ENCODE results near the gene HES4. TPM values are rescaled to one million over a fixed set of nuclear protein-coding genes. Genes with fewer than 3 reads are reported as not detected.

HES4 gene
- total RNA-seq, 2 experiments from 2014 or later = 5.7 to 9.0 TPM

- Mint-ChIP-seq H3K9me3 (no peaks in the 10 kb centered on the region), H3K27me3 (no peaks in the 10 kb centered on the region), H3K27ac (no peak overlapping the region), H3K4me1 (ENCODE audit: low read depth) (peaks cover 13% of the 10 kb centered on the region), H3K4me3 (no peak overlapping the region), H3K36me3 (ENCODE audit: low read depth) (peaks cover 57% of the 10 kb centered on the region)
- no peak for TF ChIP-seq CTCF (IDR thresholded peaks at IDR 0.05)
- ChIA-PET POLR2A (interaction anchor here (1.4 to 4.0 kb wide), 2 partner anchors 12 to 14 kb away, joined by 3 to 17 read pairs; no protein-coding TSS in a partner anchor), CTCF (no interaction called here)
- DNase-seq = no peak
- no peak for ATAC-seq
- intact Hi-C loops (cut with micrococcal nuclease) = no loop called here
These were observed 46.2 kb downstream of the HES4 start for GRCh38 chr1:953524-954320.

DNA sequence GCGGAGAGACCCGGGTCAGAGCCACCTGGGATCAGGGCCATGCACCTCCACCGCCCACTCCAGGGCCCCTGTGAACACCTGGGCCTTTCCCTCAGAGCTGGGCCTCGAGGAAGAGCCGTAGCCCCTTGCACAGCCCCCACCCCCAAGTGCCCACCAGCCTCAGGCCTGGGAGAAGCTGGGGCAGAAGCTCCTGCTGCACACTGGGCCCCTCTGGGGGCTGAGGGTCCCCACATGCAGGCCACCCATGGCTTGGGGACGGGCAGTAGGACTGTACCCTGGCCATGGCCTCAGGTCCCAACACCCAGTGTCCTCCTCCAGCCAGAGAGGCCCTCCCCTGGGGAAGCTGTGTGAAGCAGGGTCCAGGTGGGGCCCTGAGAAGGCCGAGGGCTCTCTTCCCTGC is 47.3 kb downstream of the HES4 start:
- intact Hi-C loops (cut with micrococcal nuclease) = no loop called here
- peaks cover 5% of the 10 kb centered on the region for H3K4me1 Mint-ChIP-seq (ENCODE audit: low read depth)
- ATAC-seq = no peak
- peaks cover 54% of the 10 kb centered on the region for H3K36me3 Mint-ChIP-seq (ENCODE audit: low read depth)
- no peak overlapping the region for H3K4me3 Mint-ChIP-seq
- POLR2A ChIA-PET = interaction anchor here (0.5 to 1.4 kb wide), 3 partner anchors 12 to 51 kb away, joined by 3 read pairs; no protein-coding TSS in a partner anchor
- no peak for DNase-seq
- H3K27me3 Mint-ChIP-seq = no peaks in the 10 kb centered on the region
- no peak overlapping the region for H3K27ac Mint-ChIP-seq
- CTCF ChIA-PET = no interaction called here
- H3K9me3 Mint-ChIP-seq = no peaks in the 10 kb centered on the region
- TF ChIP-seq CTCF (IDR thresholded peaks at IDR 0.05) = no peak

- H3K27ac Mint-ChIP-seq = no peak overlapping the region
- ChIA-PET CTCF (no interaction called here), POLR2A (interaction anchor here (0.5 to 1.3 kb wide), 2 partner anchors 12 to 52 kb away, joined by 3 read pairs; no protein-coding TSS in a partner anchor)
- no peak for ATAC-seq
- TF ChIP-seq CTCF (IDR thresholded peaks at IDR 0.05) = no peak
- H3K9me3 Mint-ChIP-seq = no peaks in the 10 kb centered on the region
- peaks cover 53% of the 10 kb centered on the region for H3K36me3 Mint-ChIP-seq (ENCODE audit: low read depth)
- H3K4me1 Mint-ChIP-seq (ENCODE audit: low read depth) = peaks cover under 1% of the 10 kb centered on the region
- no peak for DNase-seq
- H3K4me3 Mint-ChIP-seq = no peak overlapping the region
- intact Hi-C loops (cut with micrococcal nuclease) = no loop called here
- H3K27me3 Mint-ChIP-seq = no peaks in the 10 kb centered on the region
These were observed 47.7 kb downstream of the HES4 start for GRCh38 chr1:952201-952600.

DNA sequence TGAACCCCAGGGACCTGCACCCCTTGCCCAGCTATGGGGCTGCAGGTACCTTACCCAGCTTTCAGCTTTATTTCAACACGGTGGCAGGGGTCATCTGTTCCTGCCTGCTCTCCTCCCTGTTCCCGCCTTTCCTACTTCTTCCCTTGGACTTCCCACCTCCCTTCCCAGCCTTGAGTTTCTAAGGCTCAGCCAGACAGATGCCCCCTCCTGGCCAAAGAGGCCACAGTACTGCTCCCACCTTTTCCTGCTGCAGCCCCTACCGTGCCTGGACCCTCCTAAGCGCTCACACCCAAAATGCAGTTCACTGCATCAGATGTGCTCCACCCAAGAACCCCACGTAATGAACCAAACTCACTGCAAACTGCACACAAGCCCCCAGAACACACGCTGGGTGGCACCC is 48.5 kb downstream of the HES4 start:
- no peak for ATAC-seq
- DNase-seq = no peak
- no peak for TF ChIP-seq CTCF (IDR thresholded peaks at IDR 0.05)
- Mint-ChIP-seq H3K4me1 (ENCODE audit: low read depth) (no peaks in the 10 kb centered on the region), H3K36me3 (ENCODE audit: low read depth) (peaks cover 53% of the 10 kb centered on the region), H3K27me3 (no peaks in the 10 kb centered on the region), H3K27ac (no peak overlapping the region), H3K4me3 (no peak overlapping the region), H3K9me3 (no peaks in the 10 kb centered on the region)
- CTCF ChIA-PET = no interaction called here
- POLR2A ChIA-PET = interaction anchor here (0.9 kb wide), 1 partner anchor 10 kb away, joined by 3 read pairs; no protein-coding TSS in a partner anchor
- intact Hi-C loops (cut with micrococcal nuclease) = no loop called here

DNA sequence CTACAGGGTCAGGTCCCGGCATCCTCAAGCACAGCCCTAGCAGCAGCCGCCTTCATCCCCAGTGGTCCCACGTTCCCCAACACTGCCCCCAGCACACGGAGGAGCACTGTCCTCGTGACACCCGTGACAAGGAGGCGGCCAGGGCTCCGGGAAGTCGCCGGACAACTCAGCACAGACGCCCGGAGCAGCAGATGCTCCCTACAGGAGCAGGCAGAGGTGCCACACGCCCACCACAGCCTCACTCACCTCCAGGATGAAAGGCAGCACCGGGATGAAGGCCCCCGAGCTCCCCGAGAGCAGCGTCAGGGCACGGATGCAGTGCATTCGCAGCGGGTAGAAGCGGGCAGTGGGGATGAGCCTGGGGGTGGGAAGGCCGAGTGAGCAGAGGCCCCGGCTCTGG is 49.0 kb downstream of the HES4 start:
- H3K27ac Mint-ChIP-seq = no peak overlapping the region
- DNase-seq (no peak), ATAC-seq (no peak)
- no peak overlapping the region for H3K4me3 Mint-ChIP-seq
- POLR2A ChIA-PET = interaction anchor here (0.9 kb wide), 1 partner anchor 10 kb away, joined by 3 read pairs; no protein-coding TSS in a partner anchor
- no peaks in the 10 kb centered on the region for H3K4me1 Mint-ChIP-seq (ENCODE audit: low read depth)
- no peak for TF ChIP-seq CTCF (IDR thresholded peaks at IDR 0.05)
- CTCF ChIA-PET = no interaction called here
- no peaks in the 10 kb centered on the region for H3K9me3 Mint-ChIP-seq
- no peaks in the 10 kb centered on the region for H3K27me3 Mint-ChIP-seq
- peaks cover 52% of the 10 kb centered on the region for H3K36me3 Mint-ChIP-seq (ENCODE audit: low read depth)
- intact Hi-C loops (cut with micrococcal nuclease) = no loop called here
